HepG2 (cell line): ENCODE data around the gene DTX4. TPM values are rescaled to one million over a fixed set of nuclear protein-coding genes. Genes with fewer than 3 reads are reported as not detected.

Experiments
- ATAC-seq: fragments of 200-7000 bp; cut with Tn5 transposase; 3 replicates; pipeline ENCODE4 v1.9.1; 2020; ENCODE audit warnings: mild to moderate bottlenecking, moderate library complexity
- BruUV-seq: library from RNA; stranded (reverse); fragments of 400-500 nt; replicated peaks from 2 replicates; lab custom pipeline; 2021; lab: Mats Ljungman, UMichigan
- CTCF ChIA-PET: fragments of 300-600 bp; formaldehyde crosslinking; extraction: SDS; loops from one replicate; lab custom pipeline; 2021; ENCODE audit warnings: low total read pairs, inconsistent platforms, low intra/inter-chr PET ratio; lab: Yijun Ruan, JAX
- POLR2A ChIA-PET: fragments of 350-600 bp; sonication (Branson Sonifier 250); formaldehyde crosslinking; loops from one replicate; lab custom pipeline; 2020; ENCODE audit warnings: antibody characterized with exemption, inconsistent platforms; lab: Yijun Ruan, JAX
- DNase-seq: peaks from one replicate; pipeline ENCODE4 v3.0.0-alpha.2; 2015; ENCODE audit warnings: low spot score
- FAIRE-seq: peaks from 3 replicates; lab custom pipeline; 2011; peaks lifted over from hg19 to GRCh38; lab: Jason Lieb, UNC
- H2AFZ ChIP-seq: one replicate; pipeline ENCODE4 v1.6.1; 2011; ENCODE audit warnings: low read length, inconsistent platforms
- H3K27ac ChIP-seq: fragments of 300-600 bp; 3 replicates; pipeline ENCODE4 v1.8.0; 2011; ENCODE audit warnings: mixed run types, mild to moderate bottlenecking, mixed read lengths, low read length, inconsistent platforms; ENCODE audit not compliant: insufficient read depth; ENCODE audit errors: extremely low read length
- H3K27me3 ChIP-seq, 2 experiments: fragments of 200-600 bp in 1 of 2; 2 replicates in 1 of 2; 3 replicates in 1 of 2; pipeline versions ENCODE4 v1.6.0 to v1.8.0; 2011; ENCODE audit warnings: low read length in 2 of 2, mild to moderate bottlenecking in 2 of 2, moderate library complexity in 2 of 2, inconsistent platforms in 1 of 2; ENCODE audit not compliant: insufficient read depth in 2 of 2, control insufficient read depth in 1 of 2
- H3K36me3 ChIP-seq, 2 experiments: fragments of 200-600 bp in 1 of 2; replicated peaks in 1 of 2; 2 replicates in 1 of 2; 3 replicates in 1 of 2; pipeline versions ENCODE4 v1.5.1 to v1.8.0; 2011; ENCODE audit warnings: low read length in 2 of 2, inconsistent platforms in 1 of 2; ENCODE audit not compliant: insufficient read depth in 2 of 2, control insufficient read depth in 1 of 2
- H3K4me1 ChIP-seq: 2 replicates; pipeline ENCODE4 v1.5.1; 2012; ENCODE audit warnings: low read length, inconsistent platforms; ENCODE audit not compliant: insufficient read depth
- H3K4me2 ChIP-seq: 2 replicates; pipeline ENCODE4 v1.6.0; 2011; ENCODE audit warnings: low read depth, low read length, inconsistent platforms
- H3K4me3 ChIP-seq, 3 experiments: fragments of 200-600 bp in 1 of 3; sonication (generic), shearing (Covaris generic) in 1 of 3; replicated peaks in 1 of 3; 2 replicates each; pipeline ENCODE4 v1.5.1; 2011 to 2016; ENCODE audit warnings: low read length in 3 of 3, inconsistent platforms in 2 of 3, low read depth in 2 of 3, mild to moderate bottlenecking in 2 of 3, control low read depth in 1 of 3, mixed read lengths in 1 of 3; ENCODE audit not compliant: insufficient read depth in 1 of 3
- H3K79me2 ChIP-seq: one replicate; pipeline ENCODE4 v1.6.1; 2011; ENCODE audit warnings: low read length, inconsistent platforms; ENCODE audit not compliant: insufficient read depth
- H3K9ac ChIP-seq: 2 replicates; pipeline ENCODE4 v1.6.0; 2011; ENCODE audit warnings: mild to moderate bottlenecking, low read depth, low read length, inconsistent platforms; ENCODE audit not compliant: insufficient read depth
- H3K9me3 ChIP-seq: 2 replicates; pipeline ENCODE4 v1.5.1; 2012; ENCODE audit warnings: mild to moderate bottlenecking, low read length
- H4K20me1 ChIP-seq: 2 replicates; pipeline ENCODE4 v1.6.0; 2011; ENCODE audit warnings: inconsistent platforms, mild to moderate bottlenecking, low read length, moderate library complexity; ENCODE audit not compliant: insufficient read depth
- CAMTA2 ChIP-seq: sonication (generic); formaldehyde crosslinking; IDR thresholded peaks from 2 replicates; pipeline ENCODE4 v1.4.0; 2020; ENCODE audit warnings: mild to moderate bottlenecking, missing genetic modification reagents, borderline replicate concordance
- CREB3 ChIP-seq: sonication (generic); formaldehyde crosslinking; IDR thresholded peaks from 2 replicates; pipeline ENCODE4 v1.5.0; 2020; ENCODE audit warnings: missing genetic modification reagents
- FOSL2 ChIP-seq: sonication (generic); formaldehyde crosslinking; IDR thresholded peaks from 2 replicates; pipeline ENCODE4 v1.4.0; 2020; ENCODE audit warnings: missing genetic modification reagents
- HCFC1 ChIP-seq: fragments of 150-350 bp; IDR thresholded peaks from 2 replicates; pipeline ENCODE4 v1.6.1; 2014; ENCODE audit warnings: low read depth, low read length
- HNRNPLL ChIP-seq: fragments of 200-400 bp; formaldehyde crosslinking; IDR thresholded peaks from 2 replicates; pipeline ENCODE4 v1.6.1; 2017; ENCODE audit warnings: mild to moderate bottlenecking, low read depth, low read length; ENCODE audit not compliant: poor library complexity, severe bottlenecking
- IKZF5 ChIP-seq: IDR thresholded peaks from 2 replicates; pipeline ENCODE4 v1.6.1; 2018; ENCODE audit warnings: missing genetic modification reagents, mild to moderate bottlenecking, missing compliant biosample characterization
- LCORL ChIP-seq, 2 experiments: fragments of 450-650 bp in 1 of 2; sonication (generic) in 1 of 2; formaldehyde crosslinking in 1 of 2; IDR thresholded peaks; 2 replicates each; pipeline versions ENCODE4 v1.5.0 to v1.6.1; 2017 to 2020; ENCODE audit warnings: antibody characterized with exemption in 1 of 2, missing genetic modification reagents in 1 of 2
- MTF2 ChIP-seq: sonication (generic); formaldehyde crosslinking; IDR thresholded peaks from 2 replicates; pipeline ENCODE4 v1.5.0; 2020; ENCODE audit warnings: missing genetic modification reagents, borderline replicate concordance
- NR2F1 ChIP-seq, 2 experiments: fragments of 450-650 bp in 1 of 2; formaldehyde crosslinking in 1 of 2; IDR thresholded peaks; 2 replicates each; pipeline versions ENCODE4 v1.5.0 to v1.6.1; 2016 to 2020; ENCODE audit warnings: mild to moderate bottlenecking in 1 of 2, missing compliant biosample characterization in 1 of 2, missing genetic modification reagents in 1 of 2, moderate library complexity in 1 of 2
- PCBP2 ChIP-seq: fragments of 200-400 bp; formaldehyde crosslinking; optimal IDR thresholded peaks from 2 replicates; pipeline ENCODE3; 2018; ENCODE audit warnings: low read length, low read depth; ENCODE audit not compliant: poor library complexity, severe bottlenecking
- THYN1 ChIP-seq: sonication (generic); formaldehyde crosslinking; IDR thresholded peaks from 2 replicates; pipeline ENCODE4 v1.8.1; 2023; ENCODE audit warnings: low read depth, mild to moderate bottlenecking, moderate library complexity, missing genetic modification reagents, borderline replicate concordance
- ZBTB10 ChIP-seq: sonication (generic); formaldehyde crosslinking; IDR thresholded peaks from 2 replicates; pipeline ENCODE4 v1.4.0; 2020; ENCODE audit warnings: missing genetic modification reagents, borderline replicate concordance
- ZNF101 ChIP-seq: sonication (generic); formaldehyde crosslinking; IDR thresholded peaks from 2 replicates; pipeline ENCODE4 v1.4.0; 2020; ENCODE audit warnings: mild to moderate bottlenecking, low read depth, missing genetic modification reagents, borderline replicate concordance
- ZNF20 ChIP-seq: sonication (generic); formaldehyde crosslinking; IDR thresholded peaks from 2 replicates; pipeline ENCODE4 v1.4.0; 2020; ENCODE audit warnings: mild to moderate bottlenecking, moderate library complexity, missing genetic modification reagents
- ZNF33B ChIP-seq: sonication (generic); formaldehyde crosslinking; IDR thresholded peaks from 2 replicates; pipeline ENCODE4 v1.5.1; 2020; ENCODE audit warnings: mild to moderate bottlenecking, missing genetic modification reagents
- whole genome bisulfite sequencing: methylation state at CpG from one replicate; pipeline ENCODE4 v1.1.6; 2017; ENCODE audit warnings: low lambda C conversion rate; 5-methylcytosine and 5-hydroxymethylcytosine counted together
- in situ Hi-C: cut with HindIII; loops from 2 replicates; pipeline ENCODE4 v1.10.0; 2017; ENCODE audit warnings: low pct_unique_long_range_greater_than_20kb; ENCODE audit not compliant: extremely low pct_ligation_motif_present
- intact Hi-C: fragments of 100-400 bp; cut with micrococcal nuclease; formaldehyde crosslinking; loops from one replicate; pipeline ENCODE4 v1.10.0; 2022; ENCODE audit not compliant: unreplicated experiment
- polyA plus RNA-seq, 8 experiments: library from polyadenylated mRNA; depleted of rRNA in 3 of 8; stranded (reverse) in 7 of 8; unstranded in 1 of 8; fragments of >200 nt; fragmentation: Illumina TruSeq in 4 of 8; extraction: Trizol in 4 of 8; gene quantifications; 2 replicates each; pipeline versions ENCODE4 v1.2.1 to v1.2.3, GENCODE V29; 2011 to 2016; ENCODE audit warnings: low read depth in 4 of 8, missing spikeins in 1 of 8, mixed read lengths in 1 of 8; ENCODE audit not compliant: insufficient read depth in 1 of 8
- total RNA-seq, 5 experiments: library from RNA; depleted of rRNA; stranded (reverse); fragments of >200 nt; fragmentation: Illumina TruSeq; extraction: Trizol; gene quantifications; 2 replicates each; pipeline ENCODE4 v1.2.3, GENCODE V29; 2016; ENCODE audit warnings: low read depth in 1 of 5

The DTX4 gene
- total and polyA plus RNA-seq, 2 of the 13 experiments (the other 11 are each of a cell fraction or from before 2014, with no cell fraction given) = 0.67 to 5.6 TPM

- TF ChIP-seq ZBTB10 (CRISPR knock-in tag) (no peak), ZNF20 (CRISPR knock-in tag) (no peak), HCFC1 (no peak), LCORL (IDR thresholded peaks at IDR 0.05) (no peak), LCORL (CRISPR knock-in tag; IDR thresholded peaks at IDR 0.05) (no peak), IKZF5 (no peak), ZNF33B (CRISPR knock-in tag) (no peak), CAMTA2 (CRISPR knock-in tag) (no peak)
Measured at GRCh38 chr11:59179121-59179520, 7.2 kb downstream of the DTX4 start (continued).

GRCh38 chr11:59180168-59180776, 8.3 kb downstream of the DTX4 start:
- ChIA-PET POLR2A (no interaction called here), CTCF (no interaction called here)
- no peaks in the 10 kb centered on the region for H3K9me3 ChIP-seq
- no peak overlapping the region for H3K4me3 ChIP-seq
- 74% methylated on average over 2 of the region's 2 CpGs for WGBS
- no peaks in the 10 kb centered on the region for H3K27me3 ChIP-seq
- FAIRE-seq (no peak), ATAC-seq (no peak), DNase-seq (no peak)
- no peak overlapping the region for H2AFZ ChIP-seq
- intact Hi-C loops = no loop called here
- no peaks in the 10 kb centered on the region; a peak in 1 of 5 replicates for H3K36me3 ChIP-seq
- no peak overlapping the region for H3K9ac ChIP-seq
- no peak overlapping the region for H3K4me2 ChIP-seq
- BruUV-seq = no TSS peak
- in situ Hi-C loops = loop anchor here (25.0 kb wide), 1 partner anchor 507 kb away; no protein-coding TSS in a partner anchor
- H4K20me1 ChIP-seq = no peaks in the 10 kb centered on the region
- H3K79me2 ChIP-seq = no peaks in the 10 kb centered on the region
- peaks cover 13% of the 10 kb centered on the region for H3K4me1 ChIP-seq
- H3K27ac ChIP-seq = no peak overlapping the region
- TF ChIP-seq NR2F1 (CRISPR knock-in tag; IDR thresholded peaks at IDR 0.05) (no peak), PCBP2 (no peak), THYN1 (CRISPR knock-in tag) (no peak), ZNF101 (CRISPR knock-in tag) (no peak), HNRNPLL (no peak), FOSL2 (no peak), CREB3 (CRISPR knock-in tag) (no peak), MTF2 (CRISPR knock-in tag) (no peak), HCFC1 (no peak)
